A549 (cell line): ENCODE measurements around the gene PALLD. TPM values are rescaled to one million over a fixed set of nuclear protein-coding genes. Genes with fewer than 3 reads are reported as not detected.

Experiments
- ATAC-seq, 2 experiments: fragments of 200-7000 bp in 1 of 2; fragments of >200 bp in 1 of 2; cut with Nextera tagmentation in 1 of 2; cut with Tn5 transposase in 1 of 2; 3 replicates each; pipeline versions ENCODE4 v1.8.0 to v1.9.1; 2018 to 2020; ENCODE audit warnings: mild to moderate bottlenecking in 1 of 2, moderate library complexity in 1 of 2
- CTCF ChIA-PET: fragments of 300-600 bp; sonication (Branson Sonifier 250); formaldehyde crosslinking; extraction: SDS; loops from one replicate; lab custom pipeline; 2021; ENCODE audit warnings: antibody characterized with exemption, inconsistent platforms; lab: Yijun Ruan, JAX
- POLR2A ChIA-PET: fragments of 350-600 bp; formaldehyde crosslinking; extraction: SDS; loops from one replicate; lab custom pipeline; 2021; ENCODE audit warnings: antibody characterized with exemption, inconsistent platforms; lab: Yijun Ruan, JAX
- DNase-seq, 2 experiments: peaks; one replicate each; pipeline versions ENCODE4 v3.0.0 to v3.0.0-alpha.2; 2011 to 2016; ENCODE audit warnings: low read depth in 1 of 2, low spot score in 1 of 2
- FAIRE-seq: peaks from 2 replicates; lab custom pipeline; 2011; peaks lifted over from hg19 to GRCh38; lab: Jason Lieb, UNC
- H3K27ac ChIP-seq, 2 experiments: fragments of >200 bp; sonication (Bioruptor Twin); formaldehyde crosslinking; 3 replicates each; pipeline ENCODE4 v1.5.1; 2016 to 2017
- H3K4me1 ChIP-seq: fragments of >200 bp; sonication (Bioruptor Twin); formaldehyde crosslinking; 3 replicates; pipeline ENCODE4 v1.6.1; 2016
- H3K4me2 ChIP-seq: fragments of >200 bp; sonication (Bioruptor Twin); formaldehyde crosslinking; 3 replicates; pipeline ENCODE4 v1.6.1; 2016
- H3K4me3 ChIP-seq: fragments of >200 bp; sonication (Bioruptor Twin); formaldehyde crosslinking; 3 replicates; pipeline ENCODE4 v1.5.1; 2016
- H3K9me3 ChIP-seq: fragments of >200 bp; sonication (Bioruptor Twin); formaldehyde crosslinking; 3 replicates; pipeline ENCODE4 v1.6.1; 2016
- BCL3 ChIP-seq: fragments of >200 bp; sonication (Bioruptor Twin); formaldehyde crosslinking; IDR thresholded peaks from 3 replicates; pipeline ENCODE4 v1.6.1; 2016
- CBX8 ChIP-seq: fragments of 200-600 bp; sonication (generic); IDR thresholded peaks from 2 replicates; pipeline ENCODE4 v1.6.1; 2016
- CEBPB ChIP-seq, 2 experiments: fragments of >200 bp in 1 of 2; sonication (Bioruptor Twin) in 1 of 2; formaldehyde crosslinking in 1 of 2; IDR thresholded peaks; 2 replicates each; pipeline ENCODE4 v1.6.1; 2012 to 2016
- CHD2 ChIP-seq: fragments of 150-350 bp; IDR thresholded peaks from 2 replicates; pipeline ENCODE4 v1.6.1; 2014; ENCODE audit warnings: low read length; ENCODE audit not compliant: partially characterized antibody
- CHD4 ChIP-seq: fragments of 200-600 bp; sonication (generic); IDR thresholded peaks from 2 replicates; pipeline ENCODE4 v1.6.1; 2016; ENCODE audit warnings: antibody characterized with exemption, mild to moderate bottlenecking, borderline replicate concordance
- CTCF ChIP-seq: fragments of >200 bp; sonication (Bioruptor Twin); formaldehyde crosslinking; IDR thresholded peaks from 3 replicates; pipeline ENCODE4 v1.5.1; 2016
- EHMT2 ChIP-seq: fragments of 200-600 bp; sonication (generic); IDR thresholded peaks from 2 replicates; pipeline ENCODE4 v1.6.1; 2016; ENCODE audit warnings: antibody characterized with exemption, low read depth, mild to moderate bottlenecking, moderate library complexity
- EP300 ChIP-seq, 2 experiments: fragments of >200 bp; sonication (Bioruptor Twin); formaldehyde crosslinking; IDR thresholded peaks; 2 replicates in 1 of 2; 3 replicates in 1 of 2; pipeline ENCODE4 v1.6.1; 2016 to 2017
- ESRRA ChIP-seq: fragments of 150-350 bp; IDR thresholded peaks from 2 replicates; pipeline ENCODE4 v1.6.1; 2014; ENCODE audit warnings: mild to moderate bottlenecking, low read length, borderline replicate concordance
- FOSL2 ChIP-seq, 2 experiments: fragments of 450-650 bp in 1 of 2; fragments of >200 bp in 1 of 2; sonication (Bioruptor Twin) in 1 of 2; formaldehyde crosslinking; IDR thresholded peaks; 2 replicates each; pipeline versions ENCODE4 v1.5.0 to v1.6.1; 2016 to 2020; ENCODE audit warnings: mild to moderate bottlenecking in 1 of 2, moderate library complexity in 1 of 2
- FOXS1 ChIP-seq: fragments of 250-450 bp; sonication (Bioruptor Pico); IDR thresholded peaks from 2 replicates; pipeline ENCODE4 v1.5.0; 2020; ENCODE audit warnings: mild to moderate bottlenecking, moderate library complexity
- GATA3 ChIP-seq: IDR thresholded peaks from 2 replicates; pipeline ENCODE4 v1.6.1; 2012; ENCODE audit warnings: borderline replicate concordance
- HDAC2 ChIP-seq: fragments of 200-600 bp; sonication (generic); IDR thresholded peaks from 2 replicates; pipeline ENCODE4 v1.6.1; 2016
- HES2 ChIP-seq: fragments of >200 bp; sonication (Bioruptor Twin); formaldehyde crosslinking; IDR thresholded peaks from 2 replicates; pipeline ENCODE4 v1.6.1; 2016
- HEYL ChIP-seq: fragments of 250-450 bp; sonication (Bioruptor Pico); IDR thresholded peaks from 2 replicates; pipeline ENCODE4 v1.8.0; 2021; ENCODE audit warnings: mild to moderate bottlenecking, moderate library complexity
- HMGXB4 ChIP-seq: fragments of 250-450 bp; sonication (Bioruptor Pico); IDR thresholded peaks from 2 replicates; pipeline ENCODE4 v1.5.0; 2021; ENCODE audit warnings: mild to moderate bottlenecking, moderate library complexity, borderline replicate concordance
- HOXA7 ChIP-seq: fragments of 250-450 bp; sonication (Bioruptor Pico); IDR thresholded peaks from 2 replicates; pipeline ENCODE4 v1.5.0; 2020; ENCODE audit warnings: mild to moderate bottlenecking, moderate library complexity
- HOXB13 ChIP-seq: fragments of 250-450 bp; sonication (Bioruptor Pico); IDR thresholded peaks from 2 replicates; pipeline ENCODE4 v1.5.0; 2020; ENCODE audit warnings: low read depth, mild to moderate bottlenecking, moderate library complexity
- HOXB5 ChIP-seq: fragments of 250-450 bp; sonication (Bioruptor Pico); IDR thresholded peaks from 2 replicates; pipeline ENCODE4 v1.5.0; 2020; ENCODE audit warnings: mild to moderate bottlenecking, moderate library complexity
- JUN ChIP-seq, 2 experiments: fragments of >200 bp; sonication (Bioruptor Twin); formaldehyde crosslinking; IDR thresholded peaks; 2 replicates in 1 of 2; 3 replicates in 1 of 2; pipeline ENCODE4 v1.6.1; 2016 to 2017
- JUNB ChIP-seq: fragments of >200 bp; sonication (Bioruptor Twin); formaldehyde crosslinking; IDR thresholded peaks from 2 replicates; pipeline ENCODE4 v1.6.1; 2016
- KDM5A ChIP-seq: fragments of 200-600 bp; sonication (generic); IDR thresholded peaks from 2 replicates; pipeline ENCODE4 v1.6.1; 2016; ENCODE audit warnings: antibody characterized with exemption, mild to moderate bottlenecking
- MAFK ChIP-seq: fragments of 450-650 bp; IDR thresholded peaks from 2 replicates; pipeline ENCODE4 v1.6.1; 2014; ENCODE audit not compliant: partially characterized antibody
- MAX ChIP-seq: IDR thresholded peaks from 2 replicates; pipeline ENCODE4 v1.6.1; 2012
- MAZ ChIP-seq: fragments of 150-350 bp; IDR thresholded peaks from 2 replicates; pipeline ENCODE4 v1.6.1; 2014; ENCODE audit warnings: antibody characterized with exemption, low read depth, low read length, borderline replicate concordance
- MYC ChIP-seq: IDR thresholded peaks from 2 replicates; pipeline ENCODE4 v1.6.1; 2012; ENCODE audit warnings: mild to moderate bottlenecking, inconsistent platforms, low read length, improper control_type of control experiment, borderline replicate concordance
- NFE2L2 ChIP-seq: fragments of 150-350 bp; conservative IDR thresholded peaks from 2 replicates; pipeline ENCODE4 v1.6.1; 2014; ENCODE audit warnings: low read length
- NPAS2 ChIP-seq: fragments of 250-450 bp; sonication (Bioruptor Pico); IDR thresholded peaks from 2 replicates; pipeline ENCODE4 v1.8.0; 2022; ENCODE audit warnings: mild to moderate bottlenecking, moderate library complexity, borderline replicate concordance
- NR3C1 ChIP-seq: fragments of >200 bp; sonication (Bioruptor Twin); formaldehyde crosslinking; IDR thresholded peaks from 3 replicates; pipeline ENCODE4 v1.6.1; 2017
- POLR2AphosphoS2 ChIP-seq: conservative IDR thresholded peaks from 2 replicates; pipeline ENCODE4 v1.6.1; 2012; ENCODE audit warnings: low read length, improper control_type of control experiment, inconsistent platforms
- RAD21 ChIP-seq, 2 experiments: fragments of >200 bp in 1 of 2; sonication (Bioruptor Twin) in 1 of 2; formaldehyde crosslinking in 1 of 2; IDR thresholded peaks in 1 of 2; conservative IDR thresholded peaks in 1 of 2; 2 replicates in 1 of 2; 3 replicates in 1 of 2; pipeline ENCODE4 v1.6.1; 2012 to 2018; ENCODE audit warnings: inconsistent platforms in 1 of 2
- RCOR1 ChIP-seq: fragments of 150-350 bp; IDR thresholded peaks from 2 replicates; pipeline ENCODE4 v1.6.1; 2014; ENCODE audit warnings: antibody characterized with exemption, low read length, low read depth
- RNF2 ChIP-seq: fragments of 200-600 bp; sonication (generic); IDR thresholded peaks from 2 replicates; pipeline ENCODE4 v1.6.1; 2016; ENCODE audit warnings: low read depth, mild to moderate bottlenecking, antibody characterized with exemption, moderate library complexity, borderline replicate concordance
- SREBF2 ChIP-seq: fragments of 450-650 bp; IDR thresholded peaks from 2 replicates; pipeline ENCODE4 v1.6.1; 2014; ENCODE audit warnings: mild to moderate bottlenecking, moderate library complexity
- TP53 ChIP-seq: fragments of 250-450 bp; sonication (Bioruptor Pico); IDR thresholded peaks from 2 replicates; pipeline ENCODE4 v1.5.0; 2021; ENCODE audit warnings: mild to moderate bottlenecking, moderate library complexity
- ZC3H11A ChIP-seq: fragments of 450-650 bp; IDR thresholded peaks from 2 replicates; pipeline ENCODE4 v1.6.1; 2014; ENCODE audit warnings: antibody characterized with exemption, mild to moderate bottlenecking
- ZSCAN20 ChIP-seq: fragments of 250-450 bp; sonication (Bioruptor Pico); IDR thresholded peaks from 2 replicates; pipeline ENCODE4 v1.8.0; 2022; ENCODE audit warnings: mild to moderate bottlenecking, moderate library complexity
- WGBS: methylation state at CpG from one replicate; pipeline ENCODE4 v1.1.6; 2017; ENCODE audit errors: missing lambda C conversion rate; 5-methylcytosine and 5-hydroxymethylcytosine counted together
- polyA plus RNA-seq, 4 experiments: library from polyadenylated mRNA; depleted of rRNA in 3 of 4; stranded (reverse); fragments of >200 nt; fragmentation: RNase III in 1 of 4; extraction: RNeasy Plus Mini Kit Qiagen cat#74134 plus additional on column Dnase treatment in 1 of 4; gene quantifications; 2 replicates in 3 of 4; 3 replicates in 1 of 4; pipeline ENCODE4 v1.2.3, GENCODE V29; 2011 to 2017

Gene PALLD
- polyA plus RNA-seq, 2 of the 4 experiments (the other 2 are of a cell fraction), result 88.8 to 113 TPM

GRCh38 chr4:168487282-168488035, 9.4 kb upstream of the PALLD start:
- H3K9me3 ChIP-seq, result no peaks in the 10 kb centered on the region; the same call in 2 of the 3 replicates
- TF ChIP-seq HEYL (CRISPR knock-in tag) (no peak), JUN (IDR thresholded peaks at IDR 0.05) (peak; percentile 42 to 75; a peak in 4 of 5 replicates), SREBF2 (no peak), RAD21 (conservative IDR thresholded peaks at IDR 0.05 in 1 of 2, IDR thresholded peaks at IDR 0.05 in 1 of 2) (peak; percentile 26 to 34; a peak in 4 of 5 replicates), BCL3 (peak; percentile 67; the same call in 2 of the 3 replicates), NR3C1 (no peak), NFE2L2 (no peak), CHD2 (no peak), JUNB (peak; percentile 79), HDAC2 (no peak), HOXB13 (CRISPR knock-in tag) (no peak), NPAS2 (CRISPR knock-in tag) (no peak), ZC3H11A (no peak), RCOR1 (no peak), HMGXB4 (no peak), MAFK (no peak), ESRRA (peak; percentile 61; the same call in 1 of the 2 replicates), MYC (no peak), CBX8 (no peak), KDM5A (no peak), EP300 (IDR thresholded peaks at IDR 0.05) (peak; percentile 70 to 84; a peak in 4 of 5 replicates), CTCF (no peak), EHMT2 (no peak), HES2 (no peak), HOXB5 (CRISPR knock-in tag) (no peak), FOXS1 (CRISPR knock-in tag) (no peak), GATA3 (peak; percentile 92), ZSCAN20 (CRISPR knock-in tag) (no peak), TP53 (CRISPR knock-in tag) (no peak), HOXA7 (no peak), MAX (peak; percentile 59; the same call in 1 of the 2 replicates), MAZ (no peak), POLR2AphosphoS2 (no peak), CEBPB (IDR thresholded peaks at IDR 0.05) (peak; percentile 75 to 94), RNF2 (no peak), FOSL2 (IDR thresholded peaks at IDR 0.05) (no peak; the same call in 1 of the 2 replicates), FOSL2 (CRISPR knock-in tag; IDR thresholded peaks at IDR 0.05) (peak; percentile 84), CHD4 (no peak)

More at GRCh38 chr4:168487282-168488035, 9.4 kb upstream of the PALLD start:
- Histone ChIP-seq H3K4me1 (peaks cover 34% of the 10 kb centered on the region), H3K4me3 (peak overlapping the region; percentile 47), H3K27ac (peak overlapping the region; percentile 92 to 98), H3K4me2 (peak overlapping the region; percentile 98)
- 0% methylated on average over 9 of the region's 9 CpGs for WGBS
- DNase-seq (peak; percentile 58 to 97), FAIRE-seq (no peak), ATAC-seq (peak; percentile 90 to 92)
- ChIA-PET POLR2A (interaction anchor here (0.6 to 1.6 kb wide), 7 partner anchors 8 to 52 kb away, joined by 3 to 8 read pairs (median 3); no protein-coding TSS in a partner anchor), CTCF (interaction anchor here (0.5 to 0.7 kb wide), 2 partner anchors 10 to 400 kb away, joined by 3 read pairs; partner anchors contain the start of gene PALLD)
